Caco-2 (cell line): Measurements from ENCODE around the gene HDAC2. TPM values are rescaled to one million over a fixed set of nuclear protein-coding genes. Genes with fewer than 3 reads are reported as not detected.
"Not testable (repeated sequence)": the region's sequence is repeated elsewhere in the genome, so short reads cannot be mapped to it uniquely, and the experiment has no call there.

Source experiments
- BruUV-seq: library from RNA; stranded (reverse); fragments of 400-500 nt; replicated peaks from 2 replicates; lab custom pipeline; 2021; lab: Mats Ljungman, UMichigan
- CTCF ChIA-PET: fragments of 300-600 bp; sonication (Branson Sonifier 250); formaldehyde crosslinking; loops from one replicate; lab custom pipeline; 2022; ENCODE audit warnings: antibody characterized with exemption; lab: Charles Lee
- POLR2A ChIA-PET: fragments of 300-600 bp; sonication (Branson Sonifier 250); formaldehyde crosslinking; loops from one replicate; lab custom pipeline; 2022; ENCODE audit warnings: antibody characterized with exemption; lab: Charles Lee
- DNase-seq, 2 experiments: peaks; one replicate each; pipeline versions ENCODE4 v3.0.0 to v3.0.0-alpha.2; 2020 to 2022
- H3K27me3 ChIP-seq: replicated peaks from 2 replicates; pipeline ENCODE4 v1.6.0; 2011; ENCODE audit warnings: low read length; ENCODE audit not compliant: control insufficient read depth, insufficient read depth
- H3K36me3 ChIP-seq: 2 replicates; pipeline ENCODE4 v1.5.1; 2011; ENCODE audit warnings: low read length; ENCODE audit not compliant: control insufficient read depth, insufficient read depth
- H3K4me1 ChIP-seq: fragments of 250-450 bp; sonication (Bioruptor Pico); 2 replicates; pipeline ENCODE4 v1.5.1; 2020; ENCODE audit warnings: mild to moderate bottlenecking
- H3K4me3 ChIP-seq: 2 replicates; pipeline ENCODE4 v1.5.1; 2011; ENCODE audit warnings: low read depth, mild to moderate bottlenecking, control low read depth, low read length
- H3K9me3 ChIP-seq: fragments of 250-450 bp; sonication (Bioruptor Pico); 2 replicates; pipeline ENCODE4 v1.5.1; 2020; ENCODE audit warnings: mild to moderate bottlenecking, moderate library complexity
- H3K27ac Mint-ChIP-seq: one replicate; pipeline ENCODE4 v1.8.0; 2022; ENCODE audit warnings: mixed read lengths; ENCODE audit not compliant: unreplicated experiment
- H3K27me3 Mint-ChIP-seq: one replicate; pipeline ENCODE4 v1.8.0; 2022; ENCODE audit warnings: mixed read lengths; ENCODE audit not compliant: insufficient read depth, unreplicated experiment
- H3K36me3 Mint-ChIP-seq: one replicate; pipeline ENCODE4 v1.8.0; 2022; ENCODE audit warnings: mild to moderate bottlenecking, mixed read lengths; ENCODE audit not compliant: insufficient read depth, unreplicated experiment
- H3K4me1 Mint-ChIP-seq: one replicate; pipeline ENCODE4 v1.8.0; 2022; ENCODE audit warnings: low read depth, mixed read lengths; ENCODE audit not compliant: unreplicated experiment
- H3K4me3 Mint-ChIP-seq: one replicate; pipeline ENCODE4 v1.8.0; 2022; ENCODE audit warnings: mild to moderate bottlenecking, moderate library complexity, mixed read lengths; ENCODE audit not compliant: unreplicated experiment
- H3K9me3 Mint-ChIP-seq: one replicate; pipeline ENCODE4 v1.8.0; 2022; ENCODE audit warnings: mixed read lengths; ENCODE audit not compliant: unreplicated experiment
- intact Hi-C: fragments of 100-400 bp; cut with micrococcal nuclease; formaldehyde crosslinking; loops from one replicate; pipeline ENCODE4 v1.10.0; 2022; ENCODE audit not compliant: unreplicated experiment
- total RNA-seq: library from RNA; stranded (reverse); gene quantifications from 2 replicates; pipeline ENCODE4 v1.2.3, GENCODE V29; 2022
- TF ChIP-seq, protein P1 (sequence below), 2 experiments: fragments of 200-600 bp in 1 of 2; IDR thresholded peaks; 1 replicate in 1 of 2; 2 replicates in 1 of 2; pipeline versions ENCODE4 v1.5.1 to v1.8.0; 2011 to 2022; ENCODE audit warnings: antibody characterized with exemption in 1 of 2, control low read depth in 1 of 2, inconsistent platforms in 1 of 2, low read depth in 1 of 2, low read length in 1 of 2, mild to moderate bottlenecking in 1 of 2, moderate library complexity in 1 of 2; ENCODE audit not compliant: insufficient read depth in 1 of 2, severe bottlenecking in 1 of 2, unreplicated experiment in 1 of 2

Gene HDAC2
- total RNA-seq, 1 experiment from 2014 or later, result 201 TPM

DNA sequence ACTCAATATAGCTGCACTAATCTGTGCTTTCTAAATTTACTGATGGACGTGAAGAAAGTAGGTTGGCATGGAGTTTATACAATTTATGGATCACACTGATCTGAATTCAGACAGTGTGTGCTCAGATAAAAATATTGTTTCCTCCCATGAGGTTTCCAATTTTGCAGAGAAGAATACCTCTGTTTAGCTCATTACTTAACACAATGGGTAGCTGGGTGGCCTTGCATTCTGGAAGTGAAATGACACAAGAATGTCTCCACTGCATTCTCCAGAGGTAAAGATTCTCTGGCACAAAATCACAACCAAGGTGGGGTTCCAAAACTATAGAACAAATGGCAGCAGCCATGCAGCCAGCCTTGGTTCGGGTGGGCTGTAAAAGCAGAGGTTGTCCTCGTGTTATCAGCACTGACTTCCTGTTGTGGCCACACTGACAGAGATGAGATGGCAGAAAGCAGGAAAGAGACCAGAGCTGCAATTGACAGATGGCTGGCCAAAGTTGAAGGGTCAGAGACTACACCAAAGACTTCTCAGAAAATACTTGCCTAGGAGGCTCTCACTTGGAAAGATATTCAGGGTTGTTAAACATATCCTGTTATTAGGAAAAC is 50.2 kb downstream of the HDAC2 start:
- CTCF ChIA-PET, result no interaction called here
- BruUV-seq, result no TSS peak
- intact Hi-C loops, result no loop called here
- TF ChIP-seq, protein P1, sequence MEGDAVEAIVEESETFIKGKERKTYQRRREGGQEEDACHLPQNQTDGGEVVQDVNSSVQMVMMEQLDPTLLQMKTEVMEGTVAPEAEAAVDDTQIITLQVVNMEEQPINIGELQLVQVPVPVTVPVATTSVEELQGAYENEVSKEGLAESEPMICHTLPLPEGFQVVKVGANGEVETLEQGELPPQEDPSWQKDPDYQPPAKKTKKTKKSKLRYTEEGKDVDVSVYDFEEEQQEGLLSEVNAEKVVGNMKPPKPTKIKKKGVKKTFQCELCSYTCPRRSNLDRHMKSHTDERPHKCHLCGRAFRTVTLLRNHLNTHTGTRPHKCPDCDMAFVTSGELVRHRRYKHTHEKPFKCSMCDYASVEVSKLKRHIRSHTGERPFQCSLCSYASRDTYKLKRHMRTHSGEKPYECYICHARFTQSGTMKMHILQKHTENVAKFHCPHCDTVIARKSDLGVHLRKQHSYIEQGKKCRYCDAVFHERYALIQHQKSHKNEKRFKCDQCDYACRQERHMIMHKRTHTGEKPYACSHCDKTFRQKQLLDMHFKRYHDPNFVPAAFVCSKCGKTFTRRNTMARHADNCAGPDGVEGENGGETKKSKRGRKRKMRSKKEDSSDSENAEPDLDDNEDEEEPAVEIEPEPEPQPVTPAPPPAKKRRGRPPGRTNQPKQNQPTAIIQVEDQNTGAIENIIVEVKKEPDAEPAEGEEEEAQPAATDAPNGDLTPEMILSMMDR (IDR thresholded peaks at IDR 0.05; ENCODE audit: insufficient read depth in 1 of 2, low read depth in 1 of 2, low read length in 1 of 2, severe bottlenecking in 1 of 2, unreplicated experiment in 1 of 2), result no peak
- Mint-ChIP-seq H3K4me3 (no peak overlapping the region), H3K27me3 (no peaks in the 10 kb centered on the region), H3K27ac (no peak overlapping the region), H3K36me3 (no peaks in the 10 kb centered on the region), H3K9me3 (no peaks in the 10 kb centered on the region), H3K4me1 (no peaks in the 10 kb centered on the region)
- no peak for DNase-seq
- H3K27me3 ChIP-seq, result no peaks in the 10 kb centered on the region
- no peaks in the 10 kb centered on the region for H3K4me1 ChIP-seq
- no peaks in the 10 kb centered on the region for H3K9me3 ChIP-seq
- POLR2A ChIA-PET, result no interaction called here
- no peaks in the 10 kb centered on the region for H3K36me3 ChIP-seq
- no peak overlapping the region for H3K4me3 ChIP-seq

- H3K9me3 Mint-ChIP-seq, H3K36me3 Mint-ChIP-seq, H3K27me3 ChIP-seq, H3K4me3 ChIP-seq, BruUV-seq, POLR2A ChIA-PET, DNase-seq, H3K27ac Mint-ChIP-seq, H3K4me1 ChIP-seq, H3K4me3 Mint-ChIP-seq, H3K27me3 Mint-ChIP-seq, H3K36me3 ChIP-seq, H3K9me3 ChIP-seq, H3K4me1 Mint-ChIP-seq, intact Hi-C loops: not testable (repeated sequence)
- CTCF ChIA-PET, result interaction anchor here (1.6 kb wide), 1 partner anchor 31 kb away, joined by 12 read pairs; no protein-coding TSS in a partner anchor
Observed at GRCh38 chr6:113910285-113910684, 60.7 kb downstream of the HDAC2 start.

DNA sequence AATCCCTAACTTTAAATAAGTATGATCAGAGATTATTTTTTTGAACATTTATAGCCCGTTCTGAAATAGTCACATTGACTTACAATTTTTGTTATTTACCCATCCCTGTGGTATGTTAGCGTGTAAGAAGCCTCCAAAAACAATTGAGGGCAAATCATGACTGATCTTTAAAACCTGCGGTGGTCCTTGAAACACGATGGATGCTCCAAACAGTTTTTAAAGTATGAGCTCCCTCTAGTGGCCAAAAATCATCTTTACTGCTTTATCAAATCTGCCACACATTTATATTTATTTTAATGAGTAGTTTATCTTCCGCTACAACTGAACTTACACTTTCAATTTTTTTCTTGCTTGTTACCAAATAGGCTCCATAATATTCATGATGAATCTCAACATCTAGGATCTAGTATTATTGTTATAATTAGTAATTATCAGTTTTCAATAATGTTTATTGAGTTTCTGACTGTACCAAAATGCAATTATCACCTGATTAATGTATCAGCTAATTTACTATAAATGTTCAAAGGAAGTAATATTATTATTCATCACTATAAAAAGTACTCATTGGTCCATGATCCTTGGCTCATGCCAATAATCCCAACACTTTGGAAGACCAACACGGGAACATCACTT is 61.6 kb downstream of the HDAC2 start:
- Histone ChIP-seq H3K4me3 (no peak overlapping the region), H3K9me3 (no peaks in the 10 kb centered on the region), H3K36me3 (no peaks in the 10 kb centered on the region), H3K4me1 (peaks cover 5% of the 10 kb centered on the region; the same call in 1 of the 2 replicates), H3K27me3 (no peaks in the 10 kb centered on the region)
- POLR2A ChIA-PET, result no interaction called here
- no peaks in the 10 kb centered on the region for H3K9me3 Mint-ChIP-seq
- BruUV-seq, result no TSS peak
- CTCF ChIA-PET, result interaction anchor here (1.0 to 1.6 kb wide), 5 partner anchors 30 to 1029 kb away, joined by 3 to 12 read pairs (median 4); no protein-coding TSS in a partner anchor
- TF ChIP-seq, protein P1 (IDR thresholded peaks at IDR 0.05; ENCODE audit: insufficient read depth in 1 of 2, low read depth in 1 of 2, low read length in 1 of 2, severe bottlenecking in 1 of 2, unreplicated experiment in 1 of 2), result peak; percentile 38 to 73
- intact Hi-C loops, result loop anchor here (1.0 to 10.0 kb wide), 3 partner anchors 775 to 1129 kb away; no protein-coding TSS in a partner anchor
- no peaks in the 10 kb centered on the region for H3K27me3 Mint-ChIP-seq
- no peak overlapping the region for H3K4me3 Mint-ChIP-seq
- peaks cover 4% of the 10 kb centered on the region for H3K36me3 Mint-ChIP-seq
- H3K27ac Mint-ChIP-seq, result no peak overlapping the region
- DNase-seq, result peak in 1 of 2 experiments; percentile 57
- H3K4me1 Mint-ChIP-seq, result peaks cover 8% of the 10 kb centered on the region
